K562 (cell line): ENCODE measurements around the gene ATP13A4. TPM values are rescaled to one million over a fixed set of nuclear protein-coding genes. Genes with fewer than 3 reads are reported as not detected.

Experiments
- CBFA2T2 ChIP-seq: fragments of 450-650 bp; conservative IDR thresholded peaks from 2 replicates; pipeline ENCODE4 v1.6.1; 2017; ENCODE audit warnings: mild to moderate bottlenecking
- CHCHD3 ChIP-seq: fragments of 250-450 bp; sonication (Bioruptor Pico); IDR thresholded peaks from 2 replicates; pipeline ENCODE4 v2.1.2; 2022; ENCODE audit warnings: mild to moderate bottlenecking
- DDX20 ChIP-seq: fragments of 450-650 bp; IDR thresholded peaks from 2 replicates; pipeline ENCODE4 v1.6.1; 2016; ENCODE audit warnings: missing genetic modification characterization, low read depth, mild to moderate bottlenecking, missing compliant biosample characterization, moderate library complexity
- ESRRB ChIP-seq: fragments of 250-450 bp; sonication (Bioruptor Pico); IDR thresholded peaks from 2 replicates; pipeline ENCODE4 v1.5.0; 2020; ENCODE audit warnings: mild to moderate bottlenecking, moderate library complexity, borderline replicate concordance
- EZH2 ChIP-seq: IDR thresholded peaks from 2 replicates; pipeline ENCODE4 v1.6.1; 2012; ENCODE audit warnings: low read depth, mild to moderate bottlenecking, inconsistent platforms, low read length, borderline replicate concordance
- HIVEP1 ChIP-seq: fragments of 250-450 bp; sonication (Bioruptor Pico); IDR thresholded peaks from 2 replicates; pipeline ENCODE4 v1.4.0; 2020; ENCODE audit warnings: mild to moderate bottlenecking
- MCM7 ChIP-seq, 2 experiments: fragments of 450-650 bp; IDR thresholded peaks; 2 replicates each; pipeline ENCODE4 v1.6.1; 2016 to 2018
- MTA2 ChIP-seq: fragments of 450-650 bp; IDR thresholded peaks from 2 replicates; pipeline ENCODE4 v1.6.1; 2016; ENCODE audit warnings: low read depth
- PHB2 ChIP-seq: fragments of 450-650 bp; IDR thresholded peaks from 2 replicates; pipeline ENCODE4 v1.6.1; 2017; ENCODE audit warnings: low read depth
- POLR3A ChIP-seq: IDR thresholded peaks from 2 replicates; pipeline ENCODE4 v1.6.1; 2011; ENCODE audit warnings: borderline replicate concordance, mild to moderate bottlenecking, moderate library complexity; ENCODE audit not compliant: insufficient read length, insufficient read depth; ENCODE audit errors: extremely low read depth
- SNRNP70 ChIP-seq: fragments of 200-400 bp; formaldehyde crosslinking; optimal IDR thresholded peaks from 2 replicates; pipeline ENCODE3; 2017; ENCODE audit warnings: low read depth, low read length
- STAT5A ChIP-seq: IDR thresholded peaks from 2 replicates; pipeline ENCODE4 v1.6.1; 2012; ENCODE audit warnings: low read length, inconsistent platforms, borderline replicate concordance
- TCFL5 ChIP-seq: fragments of 250-450 bp; sonication (Bioruptor Pico); conservative IDR thresholded peaks from 2 replicates; pipeline ENCODE4 v1.6.1; 2021; ENCODE audit warnings: mild to moderate bottlenecking, moderate library complexity, matching md5 sums
- ZKSCAN8 ChIP-seq: fragments of 200-800 bp; sonication (Bioruptor generic); IDR thresholded peaks from 2 replicates; pipeline ENCODE4 v1.6.1; 2016; ENCODE audit warnings: missing genetic modification characterization, missing compliant biosample characterization
- ZNF3 ChIP-seq: fragments of 250-450 bp; sonication (Bioruptor Pico); IDR thresholded peaks from 2 replicates; pipeline ENCODE4 v1.5.0; 2021; ENCODE audit warnings: mild to moderate bottlenecking, moderate library complexity
- ZNF431 ChIP-seq: sonication (generic); formaldehyde crosslinking; IDR thresholded peaks from 2 replicates; pipeline ENCODE4 v1.8.0; 2022; ENCODE audit warnings: mild to moderate bottlenecking, missing genetic modification reagents
- ZNF592 ChIP-seq: fragments of 450-650 bp; IDR thresholded peaks from 2 replicates; pipeline ENCODE4 v1.6.1; 2017; ENCODE audit warnings: antibody characterized with exemption, mild to moderate bottlenecking
- polyA plus RNA-seq, 8 experiments: library from polyadenylated mRNA; depleted of rRNA in 4 of 8; stranded (reverse) in 5 of 8; unstranded in 3 of 8; fragments of >200 nt; fragmentation: Nextera tagmentation in 2 of 8; fragmentation: Illumina TruSeq in 1 of 8; extraction: Ambion mirVana in 2 of 8; extraction: Trizol in 1 of 8; gene quantifications; 2 replicates each; pipeline versions ENCODE4 v1.2.1 to v1.2.3, GENCODE V29; 2011 to 2014; ENCODE audit warnings: inconsistent platforms in 1 of 8, missing spikeins in 1 of 8
- total RNA-seq, 7 experiments: library from RNA; depleted of rRNA in 6 of 7; stranded (reverse); fragments of >200 nt in 6 of 7; fragmentation: Illumina TruSeq in 2 of 7; extraction: Trizol in 2 of 7; gene quantifications; 2 replicates each; pipeline versions ENCODE4 v1.2.1 to v1.2.3, GENCODE V29; 2011 to 2021; ENCODE audit warnings: low replicate concordance in 1 of 7
- TF ChIP-seq, protein P1 (sequence below), 2 experiments: IDR thresholded peaks in 1 of 2; conservative IDR thresholded peaks in 1 of 2; 2 replicates each; pipeline ENCODE4 v1.6.1; 2016; ENCODE audit warnings: low read depth in 2 of 2, mild to moderate bottlenecking in 1 of 2, missing compliant biosample characterization in 1 of 2, missing genetic modification characterization in 1 of 2, moderate library complexity in 1 of 2
- TF ChIP-seq, protein P2 (sequence below): fragments of 250-450 bp; sonication (Bioruptor Pico); IDR thresholded peaks from 2 replicates; pipeline ENCODE4 v1.4.0; 2020; ENCODE audit warnings: mild to moderate bottlenecking

Gene ATP13A4
- total and polyA plus RNA-seq, 9 of the 15 experiments (the other 6 are each of a cell fraction or from before 2014, with no cell fraction given) = 0.03 to 0.14 (median 0.07) TPM; not detected in 6

DNA sequence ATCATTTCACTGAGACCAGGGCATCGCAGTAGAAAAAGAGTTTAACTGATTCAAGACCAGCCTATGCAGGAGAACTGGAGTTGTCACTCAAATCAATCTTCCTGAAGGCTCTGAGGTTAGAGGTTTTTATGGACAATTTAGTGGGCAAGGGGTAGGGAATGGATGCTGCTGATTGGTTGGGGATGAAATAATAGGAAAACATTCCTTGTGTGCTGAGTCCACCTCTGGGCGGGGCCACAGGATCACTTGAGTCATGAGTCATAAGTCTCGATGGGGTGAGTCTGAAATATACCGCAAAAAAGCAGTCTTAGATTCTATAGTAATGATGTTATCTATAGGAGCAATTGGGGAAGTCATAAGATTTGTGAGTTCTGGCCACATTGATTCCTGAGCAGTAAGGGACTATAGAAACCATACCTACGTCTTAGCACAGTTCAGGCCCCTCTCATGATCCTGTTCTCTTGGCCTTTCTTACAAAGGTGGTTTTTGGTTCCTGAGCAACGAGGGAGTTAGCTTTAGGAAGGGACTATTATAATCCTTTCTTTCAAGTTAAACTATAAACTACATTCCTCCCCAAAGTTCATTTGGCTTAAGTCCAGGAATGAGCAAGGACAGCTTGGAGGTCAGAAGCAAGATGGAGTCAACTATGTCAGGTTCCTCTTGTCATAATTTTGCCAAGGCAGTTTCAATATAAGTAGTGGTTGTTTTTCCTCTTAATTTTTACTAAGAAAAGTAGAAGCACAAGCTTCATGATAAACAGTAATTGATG, 35.6 kb upstream of the ATP13A4 start (continued):
- TF ChIP-seq ZNF592 = peak; percentile 99
- TF ChIP-seq, protein P1, sequence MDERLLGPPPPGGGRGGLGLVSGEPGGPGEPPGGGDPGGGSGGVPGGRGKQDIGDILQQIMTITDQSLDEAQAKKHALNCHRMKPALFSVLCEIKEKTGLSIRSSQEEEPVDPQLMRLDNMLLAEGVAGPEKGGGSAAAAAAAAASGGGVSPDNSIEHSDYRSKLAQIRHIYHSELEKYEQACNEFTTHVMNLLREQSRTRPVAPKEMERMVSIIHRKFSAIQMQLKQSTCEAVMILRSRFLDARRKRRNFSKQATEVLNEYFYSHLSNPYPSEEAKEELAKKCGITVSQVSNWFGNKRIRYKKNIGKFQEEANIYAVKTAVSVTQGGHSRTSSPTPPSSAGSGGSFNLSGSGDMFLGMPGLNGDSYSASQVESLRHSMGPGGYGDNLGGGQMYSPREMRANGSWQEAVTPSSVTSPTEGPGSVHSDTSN (CRISPR knock-in tag; IDR thresholded peaks at IDR 0.05; ENCODE audit: low read depth) = no peak
- TF ChIP-seq, protein P1 (tag; conservative IDR thresholded peaks at IDR 0.05; ENCODE audit: low read depth) = peak; percentile 8; the same call in 1 of the 2 replicates
- no peak for TF ChIP-seq MTA2
- no peak for TF ChIP-seq POLR3A
- TF ChIP-seq HIVEP1 = 0 out of 2 replicates have a peak, but pooled peaks have one; percentile 65
- no peak for TF ChIP-seq SNRNP70
- peak; percentile 60; the same call in 1 of the 2 replicates for TF ChIP-seq TCFL5 (CRISPR knock-in tag)
- TF ChIP-seq ZKSCAN8 = peak; percentile 66; the same call in 1 of the 2 replicates
- no peak for TF ChIP-seq ZNF431 (CRISPR knock-in tag)
- no peak for TF ChIP-seq PHB2
- TF ChIP-seq, protein P2, sequence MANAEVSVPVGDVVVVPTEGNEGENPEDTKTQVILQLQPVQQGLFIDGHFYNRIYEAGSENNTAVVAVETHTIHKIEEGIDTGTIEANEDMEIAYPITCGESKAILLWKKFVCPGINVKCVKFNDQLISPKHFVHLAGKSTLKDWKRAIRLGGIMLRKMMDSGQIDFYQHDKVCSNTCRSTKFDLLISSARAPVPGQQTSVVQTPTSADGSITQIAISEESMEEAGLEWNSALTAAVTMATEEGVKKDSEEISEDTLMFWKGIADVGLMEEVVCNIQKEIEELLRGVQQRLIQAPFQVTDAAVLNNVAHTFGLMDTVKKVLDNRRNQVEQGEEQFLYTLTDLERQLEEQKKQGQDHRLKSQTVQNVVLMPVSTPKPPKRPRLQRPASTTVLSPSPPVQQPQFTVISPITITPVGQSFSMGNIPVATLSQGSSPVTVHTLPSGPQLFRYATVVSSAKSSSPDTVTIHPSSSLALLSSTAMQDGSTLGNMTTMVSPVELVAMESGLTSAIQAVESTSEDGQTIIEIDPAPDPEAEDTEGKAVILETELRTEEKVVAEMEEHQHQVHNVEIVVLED (CRISPR knock-in tag) = peak; percentile 46; the same call in 1 of the 2 replicates
- TF ChIP-seq ESRRB (CRISPR knock-in tag) = no peak
- no peak for TF ChIP-seq STAT5A
- peak; percentile 95 for TF ChIP-seq DDX20 (tag)
- no peak for TF ChIP-seq ZNF3 (CRISPR knock-in tag)
- no peak for TF ChIP-seq CHCHD3 (CRISPR knock-in tag)
- TF ChIP-seq CBFA2T2 = no peak
- TF ChIP-seq EZH2 = no peak
- no peak for TF ChIP-seq MCM7 (IDR thresholded peaks at IDR 0.05)
